ENCODE results near the gene EPS8. TPM values are rescaled to one million over a fixed set of nuclear protein-coding genes. Genes with fewer than 3 reads are reported as not detected.

The EPS8 gene
- total RNA-seq, 1 experiment from 2014 or later: 186 TPM

GRCh38 chr12:15735837-15736615 lies 53.2 kb downstream of the EPS8 start:
- DNase-seq (ENCODE audit: low read depth, low spot score): no peak
- in situ Hi-C loops (cut with HindIII; ENCODE audit: low pct_unique_long_range_greater_than_20kb, low sequenced_read_pairs): no loop called here

DNA sequence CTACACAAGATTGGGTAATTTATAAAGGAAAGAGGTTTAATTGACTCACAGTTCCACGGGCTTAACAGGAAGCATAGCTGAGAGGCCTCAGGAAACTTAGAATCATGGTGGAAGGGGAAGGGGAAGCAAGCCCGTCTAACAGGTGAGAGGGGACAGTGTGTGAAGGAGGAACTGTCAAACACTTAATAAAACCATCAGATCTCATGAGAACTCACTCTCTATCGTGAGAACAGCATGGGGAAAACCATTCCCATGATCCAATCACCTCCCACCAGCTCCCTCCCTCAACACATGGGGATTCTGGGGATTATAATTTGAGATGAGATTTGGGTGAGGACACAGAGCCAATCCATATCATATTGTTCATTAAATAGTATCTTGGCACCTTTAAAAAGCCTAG lies 56.1 kb downstream of the EPS8 start:
- DNase-seq (ENCODE audit: low read depth, low spot score): no peak

DNA sequence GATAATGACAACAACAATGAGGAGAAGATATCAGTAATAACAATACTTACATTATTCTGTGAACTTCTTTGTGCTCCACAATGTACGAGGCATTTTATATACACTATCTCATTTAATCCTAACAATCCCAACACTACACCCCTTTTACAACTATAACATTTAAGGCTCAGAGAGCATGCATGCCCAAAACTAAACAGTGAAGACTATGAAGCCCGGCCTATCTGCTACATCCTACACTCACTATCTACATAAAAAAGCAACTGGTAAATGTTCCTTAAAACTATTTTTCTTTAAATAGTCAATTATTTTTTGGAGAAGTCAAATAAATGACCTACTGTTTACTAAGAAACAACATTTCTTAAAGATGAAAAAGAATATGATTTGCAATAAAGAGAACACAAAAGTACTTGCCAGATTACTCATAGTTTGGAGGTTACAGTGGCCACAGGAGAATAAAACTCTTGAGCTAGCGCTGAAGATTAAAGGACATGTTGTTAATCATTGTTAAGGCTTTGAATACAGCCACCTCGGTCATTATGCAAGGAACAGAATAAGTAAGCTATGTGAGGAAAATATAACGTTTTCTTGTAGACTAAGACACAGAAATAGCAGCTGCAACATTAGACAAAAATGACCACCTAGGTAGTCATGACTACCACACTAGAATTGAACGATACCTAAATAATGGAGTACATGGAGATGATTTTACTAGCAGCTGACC lies 56.7 kb downstream of the EPS8 start:
- in situ Hi-C loops (cut with HindIII; ENCODE audit: low pct_unique_long_range_greater_than_20kb, low sequenced_read_pairs): no loop called here
- no peak for DNase-seq (ENCODE audit: low read depth, low spot score)

More for the DNA sequence above, 56.1 kb downstream of the EPS8 start:
- in situ Hi-C loops (cut with HindIII; ENCODE audit: low pct_unique_long_range_greater_than_20kb, low sequenced_read_pairs): no loop called here

GRCh38 chr12:15731940-15732339 lies 57.2 kb downstream of the EPS8 start:
- DNase-seq (ENCODE audit: low read depth, low spot score): no peak
- in situ Hi-C loops (cut with HindIII; ENCODE audit: low pct_unique_long_range_greater_than_20kb, low sequenced_read_pairs): no loop called here

DNA sequence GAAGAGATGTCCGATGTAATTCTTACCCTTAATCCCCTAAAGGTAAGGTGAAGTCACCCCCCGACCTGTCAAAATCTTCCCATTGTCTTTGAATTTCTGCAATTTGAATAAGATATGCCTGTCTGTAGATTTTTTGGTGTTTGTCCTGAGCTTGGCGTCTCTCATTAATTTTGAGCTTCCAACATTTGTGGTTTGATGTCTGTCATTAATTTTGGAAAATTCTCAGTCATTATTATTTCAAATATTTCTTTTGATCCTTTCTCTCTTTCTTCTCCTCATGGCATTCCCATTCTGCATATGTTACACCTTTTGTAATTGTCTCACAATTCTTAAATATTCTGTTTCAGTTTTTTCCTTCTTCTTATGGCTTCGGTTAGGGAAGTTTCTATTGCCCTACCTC lies 60.1 kb downstream of the EPS8 start:
- in situ Hi-C loops (cut with HindIII; ENCODE audit: low pct_unique_long_range_greater_than_20kb, low sequenced_read_pairs): no loop called here
- no peak for DNase-seq (ENCODE audit: low read depth, low spot score)

DNA sequence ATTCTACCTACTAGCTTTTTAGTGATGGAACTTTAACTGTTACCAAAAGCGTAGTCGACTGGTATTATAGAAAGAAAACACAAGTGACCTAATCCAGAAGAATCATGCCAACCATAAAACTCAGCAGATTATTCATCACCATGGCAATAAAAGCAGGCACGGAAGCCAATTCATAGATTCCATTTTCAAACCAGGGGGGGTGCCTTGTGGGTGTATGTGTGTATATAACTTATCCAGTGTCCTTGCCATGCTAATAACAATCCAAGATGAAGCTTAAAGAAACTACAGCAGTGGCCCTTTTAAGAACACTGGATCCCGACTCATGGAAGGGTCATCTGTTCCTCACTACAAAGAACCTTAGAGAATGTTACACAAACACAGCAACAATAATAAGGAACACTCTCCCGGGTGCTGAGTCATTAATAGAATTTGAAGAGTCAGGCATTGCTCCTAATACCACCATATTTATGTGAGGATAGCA lies 61.0 kb downstream of the EPS8 start:
- in situ Hi-C loops (cut with HindIII; ENCODE audit: low pct_unique_long_range_greater_than_20kb, low sequenced_read_pairs): no loop called here
- DNase-seq (ENCODE audit: low read depth, low spot score): peak; percentile 65

GRCh38 chr12:15726878-15727150 lies 62.4 kb downstream of the EPS8 start:
- in situ Hi-C loops (cut with HindIII; ENCODE audit: low pct_unique_long_range_greater_than_20kb, low sequenced_read_pairs): no loop called here

DNA sequence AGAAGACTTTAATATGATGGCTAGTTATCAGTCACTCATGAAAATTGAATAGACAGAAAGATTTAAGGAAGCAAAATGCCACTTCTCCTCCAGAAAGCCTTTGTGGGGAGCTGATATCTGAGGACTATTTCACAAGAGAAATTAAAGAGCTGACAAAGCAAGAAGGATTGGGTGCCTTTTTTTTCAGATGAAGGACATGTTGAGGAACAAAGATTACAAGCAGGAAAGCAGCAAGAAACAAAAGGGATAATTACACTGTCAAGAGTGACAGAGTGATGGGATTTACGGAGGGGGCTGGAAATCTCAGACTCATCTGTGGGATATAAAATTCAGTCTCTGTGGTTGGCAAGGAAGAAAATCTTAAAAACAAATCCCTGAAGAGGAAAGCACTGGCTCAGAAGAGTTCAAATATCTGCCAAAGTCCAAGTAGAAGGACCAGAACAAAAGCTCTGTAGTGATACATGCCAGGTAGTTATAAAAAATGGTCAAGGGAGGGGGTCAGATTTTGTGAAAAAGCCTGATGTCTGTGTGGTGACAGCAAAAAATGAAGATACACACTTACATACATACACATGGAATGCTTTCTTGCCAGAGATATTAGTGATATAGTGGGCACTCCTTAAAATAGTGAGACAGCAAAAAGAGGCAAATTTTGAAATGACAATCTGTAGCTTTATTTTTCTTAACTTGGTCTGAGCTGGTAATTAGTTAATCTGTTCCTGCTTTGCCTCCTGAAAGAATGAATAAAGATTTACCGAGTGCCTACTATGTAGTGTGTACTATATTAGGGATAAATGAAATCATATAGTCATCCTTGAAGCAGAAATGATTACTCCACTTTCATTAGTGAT lies 62.9 kb downstream of the EPS8 start:
- in situ Hi-C loops (cut with HindIII; ENCODE audit: low pct_unique_long_range_greater_than_20kb, low sequenced_read_pairs): no loop called here
- DNase-seq (ENCODE audit: low read depth, low spot score): no peak

More at GRCh38 chr12:15726878-15727150, 62.4 kb downstream of the EPS8 start:
- no peak for DNase-seq (ENCODE audit: low read depth, low spot score)

DNA sequence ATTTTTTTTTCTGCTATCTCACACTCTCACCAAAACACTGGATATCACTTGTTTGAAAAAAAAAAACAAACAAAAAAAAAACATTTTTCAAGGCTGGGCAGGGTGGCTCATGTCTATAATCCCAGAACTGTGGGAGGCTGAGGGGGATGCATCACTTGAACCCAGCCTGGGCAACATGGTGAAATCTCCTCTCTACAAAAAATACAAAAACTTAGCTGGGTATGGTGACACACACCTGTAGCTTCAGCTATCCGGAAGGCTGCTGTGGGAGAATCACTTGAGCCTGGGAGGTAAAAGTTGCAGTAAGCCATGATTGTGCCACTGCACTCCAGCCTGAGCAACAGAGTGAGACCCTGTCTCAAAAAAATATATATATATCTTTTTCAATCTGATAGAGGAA lies 66.2 kb downstream of the EPS8 start:
- in situ Hi-C loops (cut with HindIII; ENCODE audit: low pct_unique_long_range_greater_than_20kb, low sequenced_read_pairs): no loop called here
- no peak for DNase-seq (ENCODE audit: low read depth, low spot score)

GRCh38 chr12:15721316-15722115 lies 67.7 kb downstream of the EPS8 start:
- in situ Hi-C loops (cut with HindIII; ENCODE audit: low pct_unique_long_range_greater_than_20kb, low sequenced_read_pairs): no loop called here
- no peak for DNase-seq (ENCODE audit: low read depth, low spot score)

DNA sequence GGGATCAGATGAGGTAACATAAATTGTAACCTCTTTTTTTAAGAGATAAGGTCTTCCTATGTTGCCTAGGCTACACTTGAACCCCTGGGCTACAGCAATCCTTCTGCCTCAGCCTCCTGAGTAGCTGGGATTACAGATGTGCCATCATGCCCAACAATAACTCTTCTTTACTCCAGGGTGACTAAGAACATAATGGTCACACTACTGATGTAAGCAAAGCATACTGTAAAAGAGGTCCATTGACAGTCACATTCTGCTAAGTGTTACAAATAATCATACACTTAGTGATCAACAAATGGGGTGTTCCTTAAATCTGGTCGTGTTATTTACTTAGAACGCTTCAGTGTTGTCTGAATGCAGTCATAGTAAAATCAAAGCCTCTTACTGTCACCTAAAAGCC lies 68.9 kb downstream of the EPS8 start:
- in situ Hi-C loops (cut with HindIII; ENCODE audit: low pct_unique_long_range_greater_than_20kb, low sequenced_read_pairs): no loop called here
- peak; percentile 98 for DNase-seq (ENCODE audit: low read depth, low spot score)

DNA sequence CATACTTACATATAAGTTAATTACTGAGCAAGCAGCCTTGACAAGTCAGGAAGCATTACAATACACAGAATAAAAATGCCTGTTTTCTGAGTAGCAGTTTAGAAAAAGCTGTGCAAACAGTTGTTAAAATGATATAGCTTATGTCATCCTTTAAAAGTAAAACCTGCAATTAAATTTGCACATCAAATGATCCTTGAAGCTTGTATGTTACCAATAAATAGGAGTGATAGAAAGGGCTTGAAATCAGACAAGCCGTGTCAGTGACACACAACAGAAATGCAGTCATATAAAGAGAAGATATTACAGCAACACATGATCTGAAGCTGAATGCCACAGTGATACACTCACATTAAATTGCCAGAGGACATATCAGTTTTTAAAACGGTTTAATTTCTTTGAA lies 70.0 kb downstream of the EPS8 start:
- DNase-seq (ENCODE audit: low read depth, low spot score): peak; percentile 65
- in situ Hi-C loops (cut with HindIII; ENCODE audit: low pct_unique_long_range_greater_than_20kb, low sequenced_read_pairs): no loop called here

DNA sequence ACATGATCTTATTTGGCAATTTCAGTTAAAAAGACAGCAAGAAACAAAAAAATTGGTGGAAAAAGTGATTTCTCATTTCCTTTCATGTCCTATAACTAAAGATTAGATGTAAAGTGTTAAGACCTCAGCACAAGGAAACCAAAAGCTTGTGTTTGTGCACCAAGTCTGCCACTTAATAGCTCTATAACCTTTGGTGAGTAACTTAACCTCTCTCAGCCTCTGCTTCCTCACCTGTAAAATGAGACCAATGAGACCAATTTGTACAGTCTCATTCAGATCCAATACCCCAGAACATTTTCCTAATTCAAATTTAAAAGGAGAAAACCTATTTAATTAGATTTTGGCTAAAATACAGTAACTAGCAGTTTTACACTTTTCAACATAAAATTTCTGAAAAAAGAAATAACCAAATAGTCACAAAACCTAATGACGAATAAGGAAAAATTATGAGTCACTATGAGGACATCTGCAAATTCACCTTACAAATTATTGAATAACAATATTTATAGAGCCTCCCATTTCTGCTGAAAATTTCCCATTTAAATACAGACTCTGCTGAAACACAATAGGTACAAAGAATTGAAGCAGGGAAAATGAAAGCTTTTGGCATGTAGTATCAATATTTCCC lies 71.1 kb downstream of the EPS8 start:
- DNase-seq (ENCODE audit: low read depth, low spot score): no peak
- in situ Hi-C loops (cut with HindIII; ENCODE audit: low pct_unique_long_range_greater_than_20kb, low sequenced_read_pairs): no loop called here

DNA sequence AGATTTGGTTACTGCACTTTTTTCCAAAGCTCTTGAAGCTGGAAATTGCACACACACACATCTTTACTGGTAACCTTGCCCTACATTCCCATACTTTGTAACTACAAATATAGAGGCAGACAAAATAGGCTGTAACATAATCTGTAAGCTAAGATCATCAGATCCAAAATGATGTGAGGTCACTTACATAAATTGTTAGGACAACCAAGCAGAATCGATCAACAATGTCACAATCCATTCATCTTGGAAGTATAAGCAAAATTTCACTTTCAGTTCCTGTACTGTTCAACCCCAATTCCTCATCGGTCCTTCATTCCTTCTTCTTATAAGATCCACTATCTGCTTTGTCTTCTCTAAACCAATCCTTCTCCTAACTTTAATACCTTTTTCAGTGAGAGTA lies 72.6 kb downstream of the EPS8 start:
- in situ Hi-C loops (cut with HindIII; ENCODE audit: low pct_unique_long_range_greater_than_20kb, low sequenced_read_pairs): no loop called here
- DNase-seq (ENCODE audit: low read depth, low spot score): no peak

DNA sequence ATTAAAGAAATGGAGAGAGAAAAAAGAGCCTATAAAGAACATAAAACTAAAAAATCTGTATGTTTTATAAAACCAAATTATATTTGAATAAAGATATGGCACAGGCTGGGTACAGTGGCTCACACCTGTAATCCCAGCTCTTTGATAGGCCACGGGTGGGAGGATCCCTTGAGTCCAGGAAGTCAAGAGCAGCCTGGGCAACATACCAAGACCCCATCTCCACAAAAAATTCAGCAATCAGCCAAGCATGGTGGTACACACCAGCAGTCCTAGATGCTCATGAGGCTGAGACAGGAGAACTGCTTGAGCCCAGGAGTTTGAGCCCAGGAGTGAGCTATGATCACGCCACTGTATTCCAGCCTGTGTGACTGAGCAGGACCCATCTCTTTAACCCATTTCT lies 74.9 kb downstream of the EPS8 start:
- in situ Hi-C loops (cut with HindIII; ENCODE audit: low pct_unique_long_range_greater_than_20kb, low sequenced_read_pairs): no loop called here
- no peak for DNase-seq (ENCODE audit: low read depth, low spot score)

- in situ Hi-C loops (cut with HindIII; ENCODE audit: low pct_unique_long_range_greater_than_20kb, low sequenced_read_pairs): no loop called here
- DNase-seq (ENCODE audit: low read depth, low spot score): no peak
These were observed 76.1 kb downstream of the EPS8 start for GRCh38 chr12:15712823-15713660.
